NT2/D1 (cell line): ENCODE measurements around the gene KCNN3.

Source experiments
- DNase-seq: peaks from one replicate; pipeline ENCODE4 v3.0.0-alpha.2; 2011; ENCODE audit warnings: low read depth, low spot score
- H3K27me3 ChIP-seq: 2 replicates; pipeline ENCODE4 v1.6.0; 2011; ENCODE audit warnings: mild to moderate bottlenecking; ENCODE audit not compliant: insufficient read length, insufficient read depth
- H3K36me3 ChIP-seq: 2 replicates; pipeline ENCODE4 v1.6.1; 2011; ENCODE audit warnings: mild to moderate bottlenecking, low read length, mixed read lengths; ENCODE audit not compliant: insufficient read depth, insufficient read length
- H3K4me1 ChIP-seq: 2 replicates; pipeline ENCODE4 v1.5.1; 2011; ENCODE audit not compliant: insufficient read depth, insufficient read length
- H3K4me3 ChIP-seq: 2 replicates; pipeline ENCODE4 v1.5.1; 2011; ENCODE audit warnings: low read depth; ENCODE audit not compliant: insufficient read length
- H3K9ac ChIP-seq: 2 replicates; pipeline ENCODE4 v1.6.0; 2011; ENCODE audit warnings: low read depth; ENCODE audit not compliant: insufficient read length
- H3K9me3 ChIP-seq: 2 replicates; pipeline ENCODE4 v1.5.1; 2011; ENCODE audit warnings: mild to moderate bottlenecking, low read length; ENCODE audit not compliant: insufficient read depth
- SUZ12 ChIP-seq: IDR thresholded peaks from 2 replicates; pipeline ENCODE4 v1.6.1; 2011; ENCODE audit not compliant: insufficient read length, insufficient read depth; ENCODE audit errors: extremely low read depth
- YY1 ChIP-seq: IDR thresholded peaks from 2 replicates; pipeline ENCODE4 v1.6.1; 2011; ENCODE audit not compliant: insufficient read length, insufficient read depth
- ZNF274 ChIP-seq: IDR thresholded peaks from 2 replicates; pipeline ENCODE4 v1.6.1; 2011; ENCODE audit warnings: mild to moderate bottlenecking, low read depth, low read length

KCNN3 gene

DNA sequence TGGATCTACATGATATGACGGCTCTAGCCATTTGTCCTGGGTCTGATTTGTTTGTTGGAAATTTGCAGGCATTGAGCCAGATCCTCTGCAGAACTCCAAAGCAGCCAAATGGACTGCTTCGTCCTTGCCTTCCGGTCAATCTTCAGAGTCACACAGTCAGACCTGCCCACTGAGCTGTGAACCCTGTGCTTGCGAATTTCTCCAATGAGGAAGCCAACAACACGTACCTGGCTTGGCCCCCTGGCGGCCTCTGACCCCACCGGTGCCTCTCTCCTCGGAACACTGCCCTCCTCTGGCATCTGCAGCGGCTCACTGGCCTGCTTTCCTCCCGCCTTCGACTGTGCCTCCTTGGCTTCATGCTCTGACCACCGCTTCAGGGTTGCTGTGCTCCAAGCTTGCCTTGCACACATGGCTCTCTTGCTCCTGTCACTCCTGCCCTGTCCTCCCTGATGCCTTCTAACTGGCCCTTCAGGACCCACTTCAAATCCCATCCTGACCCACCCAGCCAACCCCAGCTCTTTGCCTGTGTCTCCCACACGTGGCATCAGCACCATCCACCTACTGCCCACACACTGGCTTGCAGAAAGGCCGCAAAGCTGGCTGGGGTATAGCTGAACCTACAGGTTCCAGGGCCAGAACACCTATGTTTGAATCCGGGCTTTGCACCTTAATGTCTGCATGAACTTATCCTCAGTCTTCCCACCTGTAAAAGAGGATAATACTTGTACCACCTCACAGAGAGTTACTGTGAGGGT is 128.2 kb downstream of the KCNN3 start:
- no peak for DNase-seq

DNA sequence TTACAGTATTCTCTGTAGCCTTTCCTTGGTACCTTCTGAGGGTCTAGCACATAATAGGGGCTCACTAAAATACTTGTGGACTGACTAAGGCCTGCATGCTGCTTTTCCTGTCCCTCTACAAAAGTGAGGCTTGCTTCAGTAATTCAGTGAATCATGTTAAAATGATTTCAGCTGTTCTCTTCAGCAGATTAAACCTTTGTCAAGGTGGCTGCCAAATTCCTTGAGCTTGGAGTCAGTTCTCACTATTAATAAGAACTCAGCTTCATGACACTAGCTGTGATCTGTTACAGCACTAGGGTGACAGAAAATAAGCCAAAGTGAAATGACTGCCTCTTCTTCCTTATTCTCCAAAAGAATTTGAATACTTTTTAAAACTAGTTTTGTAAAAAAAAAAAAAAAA is 128.8 kb downstream of the KCNN3 start:
- Histone ChIP-seq H3K4me1 (peaks cover 10% of the 10 kb centered on the region), H3K36me3 (no peaks in the 10 kb centered on the region), H3K27me3 (no peaks in the 10 kb centered on the region), H3K4me3 (no peak overlapping the region), H3K9ac (no peak overlapping the region), H3K9me3 (peaks cover 19% of the 10 kb centered on the region)
- TF ChIP-seq YY1 = no peak
- TF ChIP-seq ZNF274 = no peak
- TF ChIP-seq SUZ12 = no peak
- no peak for DNase-seq

More for the DNA sequence above, 128.2 kb downstream of the KCNN3 start:
- no peaks in the 10 kb centered on the region for H3K36me3 ChIP-seq
- H3K4me3 ChIP-seq = no peak overlapping the region
- no peaks in the 10 kb centered on the region for H3K27me3 ChIP-seq
- TF ChIP-seq SUZ12 (no peak), ZNF274 (no peak), YY1 (no peak)
- H3K9ac ChIP-seq = no peak overlapping the region
- H3K9me3 ChIP-seq = peaks cover 19% of the 10 kb centered on the region
- peaks cover 15% of the 10 kb centered on the region for H3K4me1 ChIP-seq

DNA sequence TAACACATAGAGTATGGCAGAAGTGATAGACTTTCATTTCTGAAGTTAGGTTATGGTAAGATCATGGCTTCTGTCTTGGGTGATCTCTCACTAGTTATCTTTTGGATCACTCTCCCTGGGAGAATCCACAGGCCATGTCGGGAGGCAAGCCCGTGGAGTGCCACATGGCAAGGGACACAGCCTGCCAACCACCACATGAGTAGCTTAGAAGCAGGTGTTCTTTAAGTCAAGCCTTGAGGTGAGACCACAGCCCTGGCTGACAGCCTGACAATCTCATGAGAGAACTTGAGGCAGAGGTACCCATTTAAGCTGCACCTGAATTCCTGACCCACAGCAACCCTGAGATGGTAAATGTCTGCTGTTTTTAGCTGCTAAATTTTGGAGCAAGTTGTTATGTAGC is 130.4 kb downstream of the KCNN3 start:
- Histone ChIP-seq H3K4me3 (no peak overlapping the region), H3K9ac (no peak overlapping the region), H3K36me3 (no peaks in the 10 kb centered on the region), H3K27me3 (no peaks in the 10 kb centered on the region), H3K9me3 (peaks cover 19% of the 10 kb centered on the region), H3K4me1 (peaks cover 10% of the 10 kb centered on the region)
- no peak for DNase-seq
- TF ChIP-seq SUZ12 (no peak), YY1 (no peak), ZNF274 (no peak)

DNA sequence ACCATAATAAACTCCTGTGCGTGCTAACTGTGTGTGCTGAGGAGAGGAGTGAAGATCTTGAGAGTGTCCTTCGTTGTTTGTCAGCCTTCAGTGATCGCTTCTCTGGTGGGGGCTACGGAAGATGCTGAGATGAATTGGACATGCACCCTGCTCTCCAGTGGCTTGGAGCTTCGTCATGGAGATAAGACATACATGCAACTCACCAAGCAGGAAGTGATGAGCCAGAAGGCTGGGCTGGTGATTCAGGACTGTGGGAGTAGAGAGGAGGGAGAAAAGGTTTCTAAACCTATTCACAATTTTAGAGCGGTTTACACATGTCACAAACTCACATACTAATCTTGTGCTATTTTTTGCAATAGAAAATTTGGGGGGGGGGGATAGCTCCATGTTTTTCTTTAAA is 133.2 kb downstream of the KCNN3 start:
- peaks cover 5% of the 10 kb centered on the region for H3K4me1 ChIP-seq
- TF ChIP-seq ZNF274 = no peak
- TF ChIP-seq SUZ12 = no peak
- no peak for TF ChIP-seq YY1
- H3K9me3 ChIP-seq = peaks cover 19% of the 10 kb centered on the region
- no peaks in the 10 kb centered on the region for H3K36me3 ChIP-seq
- no peak for DNase-seq
- H3K27me3 ChIP-seq = no peaks in the 10 kb centered on the region
- no peak overlapping the region for H3K9ac ChIP-seq
- no peak overlapping the region for H3K4me3 ChIP-seq

DNA sequence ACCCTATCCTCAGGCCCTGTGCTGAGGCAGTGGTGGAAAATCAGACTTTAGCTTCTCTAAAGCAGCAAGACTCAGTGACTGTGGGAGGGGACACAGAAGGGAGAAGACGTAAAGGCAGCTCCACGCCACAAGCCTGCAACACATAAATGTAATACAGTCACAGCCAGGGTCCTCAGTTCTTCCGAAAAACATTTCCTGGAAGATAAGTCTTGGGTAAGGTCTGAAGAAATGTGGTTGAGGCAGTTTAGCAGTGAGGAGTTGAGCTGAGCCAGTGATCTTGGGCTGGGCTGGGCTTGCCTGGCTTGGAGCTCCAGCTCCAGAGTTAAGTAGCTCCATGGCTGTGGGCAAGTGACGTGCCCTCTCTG is 134.3 kb downstream of the KCNN3 start:
- peaks cover 8% of the 10 kb centered on the region for H3K4me1 ChIP-seq
- TF ChIP-seq YY1 (no peak), SUZ12 (no peak)
- no peak overlapping the region for H3K9ac ChIP-seq
- DNase-seq = no peak
- H3K9me3 ChIP-seq = peaks cover 8% of the 10 kb centered on the region
- no peaks in the 10 kb centered on the region for H3K27me3 ChIP-seq
- H3K36me3 ChIP-seq = no peaks in the 10 kb centered on the region
- H3K4me3 ChIP-seq = no peak overlapping the region

DNA sequence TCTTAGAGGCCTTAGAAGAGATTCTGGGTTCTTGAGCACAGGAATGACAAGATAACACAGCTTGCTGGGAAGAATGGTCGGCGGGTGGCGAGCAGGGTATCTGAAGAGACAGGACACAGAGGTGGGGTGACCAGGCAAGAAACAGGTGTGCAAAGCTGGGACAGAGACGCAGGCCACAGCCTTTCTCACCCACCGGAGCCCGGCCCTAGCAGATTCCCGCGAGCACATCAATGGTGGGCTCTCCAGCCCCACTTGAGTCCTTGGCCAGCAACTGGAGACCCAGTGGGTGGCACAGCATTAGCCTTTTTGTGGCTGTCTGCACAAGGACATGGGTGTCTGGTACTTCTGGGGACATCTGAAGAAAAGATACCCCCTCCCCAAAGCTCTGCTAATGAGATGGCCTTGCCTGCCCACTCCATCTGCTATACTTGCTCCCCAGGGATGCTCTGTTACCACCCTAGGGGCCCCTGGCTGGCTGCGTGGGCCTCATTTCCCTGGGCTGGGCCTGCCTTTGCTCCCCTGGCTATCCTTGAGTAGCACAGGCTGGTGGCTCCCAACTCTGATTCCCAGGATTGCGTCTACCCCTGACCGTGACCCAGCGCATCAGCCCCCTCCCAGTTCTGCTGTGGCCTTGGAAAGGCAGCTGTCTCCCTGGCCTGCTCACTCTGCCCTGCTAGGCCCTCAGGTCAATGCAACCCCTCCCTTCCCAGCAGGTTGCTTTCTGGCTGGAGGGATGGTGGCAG is 134.8 kb downstream of the KCNN3 start:
- no peak overlapping the region for H3K9ac ChIP-seq
- peaks cover 3% of the 10 kb centered on the region for H3K9me3 ChIP-seq
- no peak for DNase-seq
- no peaks in the 10 kb centered on the region for H3K27me3 ChIP-seq
- no peaks in the 10 kb centered on the region for H3K36me3 ChIP-seq
- TF ChIP-seq YY1 (no peak), ZNF274 (no peak), SUZ12 (no peak)
- H3K4me1 ChIP-seq = peaks cover 10% of the 10 kb centered on the region
- no peak overlapping the region for H3K4me3 ChIP-seq

DNA sequence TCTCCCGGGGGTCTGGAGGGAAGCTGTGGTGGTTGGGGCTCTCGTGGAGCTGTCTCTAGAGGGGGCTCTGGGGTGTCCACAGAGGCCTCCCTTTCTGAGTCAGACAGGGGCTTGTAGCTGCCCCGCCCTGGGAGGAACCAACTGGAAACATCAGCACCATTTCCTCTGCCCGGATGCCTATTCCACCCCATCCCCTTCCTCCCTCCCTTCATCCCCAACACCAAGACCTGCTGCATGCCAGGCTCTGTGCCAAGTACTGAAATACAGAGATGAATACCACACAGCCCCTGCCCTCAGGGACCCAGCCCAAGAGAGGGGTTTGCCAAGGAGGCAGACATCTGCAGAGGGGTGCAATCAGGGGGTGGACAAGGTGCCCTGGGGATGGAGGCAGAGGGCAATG is 136.5 kb downstream of the KCNN3 start:
- Histone ChIP-seq H3K4me1 (peaks cover 17% of the 10 kb centered on the region), H3K4me3 (no peak overlapping the region), H3K36me3 (no peaks in the 10 kb centered on the region), H3K27me3 (no peaks in the 10 kb centered on the region), H3K9me3 (no peaks in the 10 kb centered on the region), H3K9ac (no peak overlapping the region)
- no peak for TF ChIP-seq YY1
- no peak for TF ChIP-seq SUZ12
- no peak for TF ChIP-seq ZNF274
- DNase-seq = no peak
